22Rv1 (cell line): Measurements from ENCODE around the gene RAP1A.

Source experiments
- H3K27ac ChIP-seq: fragments of 450-650 bp; 2 replicates; pipeline ENCODE4 v1.5.1; 2017
- CTCF ChIP-seq: fragments of 450-650 bp; IDR thresholded peaks from 2 replicates; pipeline ENCODE4 v1.5.1; 2017; ENCODE audit warnings: mild to moderate bottlenecking
- ZFX ChIP-seq: fragments of 450-650 bp; IDR thresholded peaks from 2 replicates; pipeline ENCODE4 v1.6.1; 2017; ENCODE audit warnings: antibody characterized with exemption, borderline replicate concordance

The RAP1A gene

GRCh38 chr1:111597426-111597825 is 22.2 kb upstream of the RAP1A start:
- TF ChIP-seq CTCF: no peak
- TF ChIP-seq ZFX: no peak

GRCh38 chr1:111598544-111598943 is 21.0 kb upstream of the RAP1A start:
- TF ChIP-seq CTCF (no peak), ZFX (no peak)
- no peak overlapping the region for H3K27ac ChIP-seq

More at GRCh38 chr1:111597426-111597825, 22.2 kb upstream of the RAP1A start:
- H3K27ac ChIP-seq: no peak overlapping the region

GRCh38 chr1:111599781-111600693 is 19.6 kb upstream of the RAP1A start:
- H3K27ac ChIP-seq: no peak overlapping the region
- TF ChIP-seq CTCF (no peak), ZFX (no peak)

- H3K27ac ChIP-seq: no peak overlapping the region
- TF ChIP-seq CTCF: no peak
- TF ChIP-seq ZFX: no peak
Measured at GRCh38 chr1:111600886-111601386, 18.7 kb upstream of the RAP1A start.

GRCh38 chr1:111602302-111602701 is 17.3 kb upstream of the RAP1A start:
- H3K27ac ChIP-seq: no peak overlapping the region

GRCh38 chr1:111602974-111603373 is 16.6 kb upstream of the RAP1A start:
- TF ChIP-seq ZFX: no peak
- TF ChIP-seq CTCF: no peak

More at GRCh38 chr1:111602302-111602701, 17.3 kb upstream of the RAP1A start:
- TF ChIP-seq CTCF (no peak), ZFX (no peak)

GRCh38 chr1:111603979-111604378 is 15.6 kb upstream of the RAP1A start:
- TF ChIP-seq ZFX (no peak), CTCF (no peak)
- no peak overlapping the region for H3K27ac ChIP-seq

More at GRCh38 chr1:111602974-111603373, 16.6 kb upstream of the RAP1A start:
- no peak overlapping the region for H3K27ac ChIP-seq
